Activated CD4-positive, alpha-beta T cell treated with anti-CD3 and anti-CD28 coated beads, Interleukin-2, Interleukin-4, amounts not matched to agents 100 ng/mL and 50 ng/mL, durations not matched to agents 16 hours and 8 hours (primary cell): Measurements from ENCODE around the gene PDF.
"Not testable (repeated sequence)": the region's sequence is repeated elsewhere in the genome, so short reads cannot be mapped to it uniquely, and the experiment has no call there.

Experiments
- DNase-seq: peaks from one replicate; pipeline ENCODE4 v3.0.0-alpha.2; 2020; ENCODE audit warnings: low spot score

Gene PDF

DNA sequence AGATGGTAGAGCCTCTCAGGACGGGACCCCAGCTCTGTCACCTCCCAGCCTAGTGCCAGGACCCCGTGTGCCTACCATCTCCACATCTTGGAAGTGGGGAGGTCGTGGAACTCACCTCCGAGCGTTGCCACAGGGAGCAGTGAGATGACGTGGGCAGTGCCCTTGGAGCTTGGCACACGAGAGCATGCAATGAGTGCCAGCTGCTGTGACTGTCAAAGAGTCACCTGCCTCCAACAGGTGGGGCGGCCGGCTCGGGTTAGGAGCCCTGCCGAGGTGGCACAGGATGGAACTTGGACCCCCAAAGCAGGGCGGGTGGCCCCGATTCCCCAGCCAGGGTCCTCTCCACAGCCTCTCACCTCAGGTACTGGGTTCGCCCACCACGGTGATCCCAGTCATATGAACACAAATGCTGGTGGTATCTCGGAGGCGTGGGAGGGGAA, 13.8 kb downstream of the PDF start:
- no peak for DNase-seq

DNA sequence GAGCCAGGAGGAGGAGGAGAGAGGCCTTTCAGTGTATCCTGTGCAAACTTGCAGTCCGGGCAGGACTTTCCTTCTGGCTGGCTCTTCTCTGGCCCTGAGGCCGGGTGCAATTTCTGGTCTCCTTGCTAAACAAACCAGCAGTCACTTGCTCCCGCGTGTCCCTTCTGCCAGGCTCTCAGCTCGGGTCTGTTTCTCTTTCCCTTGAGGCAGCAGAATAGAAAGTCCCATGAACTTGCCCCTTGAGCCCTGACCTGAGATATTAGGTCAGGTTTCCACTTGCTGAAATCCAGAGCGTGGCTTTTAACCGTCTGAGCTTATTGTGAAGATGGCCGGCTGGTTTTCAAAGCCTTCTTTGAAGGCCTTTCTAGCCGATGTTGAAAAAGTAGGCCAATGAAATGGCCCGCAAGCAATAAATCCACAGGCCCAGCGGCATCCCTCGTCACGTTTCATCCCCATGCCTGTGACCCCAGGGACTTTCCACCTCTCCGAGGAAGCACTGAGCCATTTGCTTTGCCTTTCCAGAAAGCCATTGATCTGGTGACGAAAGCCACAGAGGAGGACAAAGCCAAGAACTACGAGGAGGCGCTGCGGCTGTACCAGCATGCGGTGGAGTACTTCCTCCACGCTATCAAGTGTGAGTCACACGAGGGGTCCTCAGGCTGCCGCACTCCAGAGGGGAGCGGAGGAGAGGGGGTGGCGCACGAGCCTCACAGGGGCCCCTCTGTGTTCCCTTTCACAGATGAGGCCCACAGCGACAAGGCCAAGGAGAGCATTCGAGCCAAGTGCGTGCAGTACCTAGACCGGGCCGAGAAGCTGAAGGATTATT, 14.7 kb downstream of the PDF start:
- DNase-seq: no peak

DNA sequence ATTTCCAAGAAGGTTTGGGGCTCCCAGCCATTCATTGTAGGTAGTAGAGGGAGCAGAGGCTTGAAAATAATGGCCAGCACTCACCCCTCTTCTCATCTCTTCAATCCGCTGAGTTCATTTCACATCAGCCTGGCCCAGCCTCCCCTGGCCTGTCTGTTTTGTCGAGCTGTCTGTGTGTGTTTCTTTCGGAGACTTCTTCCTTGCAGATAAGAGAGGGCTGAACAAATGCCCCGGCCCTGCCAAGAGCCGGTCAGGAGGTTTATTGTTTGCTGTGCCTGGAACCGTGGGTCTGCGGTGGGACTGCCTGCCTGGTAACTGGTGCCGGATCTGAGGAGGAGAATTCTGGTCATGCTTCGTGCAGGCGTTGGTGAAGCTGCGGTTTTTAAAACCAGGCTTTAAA, 15.9 kb downstream of the PDF start:
- DNase-seq: no peak

DNA sequence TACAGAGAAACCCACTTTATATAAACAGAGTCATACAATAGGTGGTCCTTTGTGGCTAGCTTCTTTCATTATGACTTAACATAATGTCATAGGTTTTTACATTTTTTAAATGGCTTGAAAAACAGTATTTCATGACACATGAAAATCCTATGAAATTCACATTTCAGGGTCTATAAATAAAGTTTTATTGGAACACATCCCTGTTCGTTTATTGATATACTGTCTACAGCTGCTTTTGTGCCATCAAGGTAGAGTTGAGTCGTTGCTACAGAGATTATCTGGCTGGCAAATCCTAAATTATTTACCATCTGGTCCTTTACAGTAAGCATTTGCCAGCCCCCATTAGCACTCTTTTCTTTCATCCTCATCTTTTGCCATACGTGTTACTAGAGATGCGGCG, 16.9 kb downstream of the PDF start:
- no peak for DNase-seq

DNA sequence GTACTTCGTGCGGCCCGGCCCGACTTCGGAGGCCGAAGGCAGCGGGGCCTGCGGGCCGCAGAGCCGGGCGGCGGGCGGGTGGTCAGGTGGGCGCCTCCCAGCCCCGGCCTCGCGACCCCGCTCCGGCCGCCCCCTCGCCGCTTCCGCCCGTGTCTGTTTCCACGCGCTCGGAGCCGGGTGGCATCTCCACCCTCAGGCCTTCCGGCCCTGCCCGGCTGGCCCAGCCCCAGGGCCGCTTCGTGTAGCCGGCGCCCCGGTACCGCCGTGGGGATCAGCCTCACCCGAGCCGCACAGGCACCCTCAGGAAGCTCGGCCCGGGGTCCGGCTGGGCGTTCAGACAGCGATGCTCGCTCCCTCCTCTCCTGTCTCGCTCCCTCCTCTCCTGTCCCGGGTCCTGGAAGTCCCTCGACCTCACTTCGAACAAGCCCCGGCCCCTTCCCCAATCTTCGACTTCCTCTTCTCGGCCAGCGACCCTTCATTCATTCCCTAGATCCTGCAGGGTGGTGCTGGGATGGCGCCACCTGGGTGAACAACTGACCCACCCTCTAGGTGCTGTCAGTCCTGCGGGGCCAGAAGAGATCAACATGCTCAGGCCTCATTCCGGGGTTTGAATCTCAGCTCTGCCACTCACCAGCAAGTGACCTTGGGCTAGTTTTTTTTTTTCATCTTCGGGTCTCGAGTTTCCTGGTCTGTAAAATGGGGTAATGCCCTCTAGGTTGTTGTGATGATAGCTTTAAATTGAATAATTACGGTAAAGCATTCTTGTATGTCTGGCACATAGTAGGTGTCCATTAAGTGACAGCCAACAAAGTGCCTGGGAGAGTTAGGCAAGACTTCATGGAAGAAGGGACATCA, 18.6 kb downstream of the PDF start:
- peak; percentile 33 for DNase-seq

DNA sequence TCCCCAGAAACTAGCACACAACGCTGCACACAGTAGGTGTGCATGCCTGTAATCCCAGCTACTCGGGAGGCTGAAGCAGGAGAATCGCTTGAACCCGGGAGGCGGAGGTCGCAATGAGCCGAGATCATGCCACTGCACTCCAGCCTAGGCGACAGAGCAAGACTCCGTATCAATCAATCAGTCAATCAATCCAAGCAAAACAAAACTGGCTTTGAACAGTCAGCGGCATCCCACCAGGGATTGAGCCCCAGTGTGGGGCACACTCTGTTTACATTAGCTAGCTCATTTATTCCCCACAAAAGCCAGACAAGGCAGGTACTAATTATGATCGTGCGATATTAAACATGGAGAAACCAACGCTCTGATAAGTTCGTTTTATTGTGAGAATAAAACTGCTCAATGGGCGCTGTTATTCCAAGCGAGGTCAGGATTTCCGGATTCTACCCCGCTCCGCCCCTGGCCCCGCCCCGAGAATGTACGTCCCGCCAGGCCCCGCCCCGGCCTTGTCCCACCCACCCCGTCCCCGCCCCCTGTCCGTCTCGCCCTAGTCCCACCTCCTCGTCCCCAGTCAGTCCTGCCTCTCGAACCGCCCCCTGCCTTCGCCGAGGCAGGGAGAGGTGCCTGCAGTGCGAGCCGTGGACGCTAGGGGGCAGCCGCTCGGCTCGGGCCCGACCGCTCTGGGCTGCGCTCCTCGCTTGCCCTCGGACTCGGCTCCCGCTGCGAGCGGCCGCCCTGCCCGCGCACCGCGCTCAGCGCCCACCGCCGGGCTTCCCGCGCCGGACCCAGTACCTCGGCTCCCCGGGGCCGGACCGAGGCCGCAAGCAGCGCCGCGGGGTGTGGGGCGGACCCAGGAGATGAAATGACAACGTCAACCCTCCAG, 19.5 kb downstream of the PDF start, which contains the start of gene VPS4A:
Gene VPS4A, plus strand, starts transcription at position 698 of the 880 bp plus-strand sequence. Its CDS starts 162 bp downstream, at position 860.
- DNase-seq: peak; percentile 97

DNA sequence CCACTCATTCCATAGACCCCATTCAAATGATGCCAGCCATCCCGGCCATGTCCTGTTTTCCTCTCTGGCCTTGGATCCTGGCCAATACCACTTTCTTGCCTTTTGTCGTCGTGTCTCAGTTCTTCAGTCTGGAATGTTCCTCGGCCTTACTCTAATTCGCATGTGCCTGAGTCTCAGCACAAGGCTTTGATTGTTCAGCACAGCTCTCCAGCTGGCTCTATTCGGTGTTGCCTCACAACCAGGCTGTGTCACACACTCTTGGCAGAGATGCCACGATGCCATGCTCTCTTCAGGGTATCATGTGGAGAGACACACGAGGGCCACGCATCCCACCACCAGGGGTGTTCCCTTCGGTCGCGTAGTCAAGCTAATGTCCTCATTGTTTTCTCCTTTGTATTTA, 21.1 kb downstream of the PDF start:
- DNase-seq: no peak

DNA sequence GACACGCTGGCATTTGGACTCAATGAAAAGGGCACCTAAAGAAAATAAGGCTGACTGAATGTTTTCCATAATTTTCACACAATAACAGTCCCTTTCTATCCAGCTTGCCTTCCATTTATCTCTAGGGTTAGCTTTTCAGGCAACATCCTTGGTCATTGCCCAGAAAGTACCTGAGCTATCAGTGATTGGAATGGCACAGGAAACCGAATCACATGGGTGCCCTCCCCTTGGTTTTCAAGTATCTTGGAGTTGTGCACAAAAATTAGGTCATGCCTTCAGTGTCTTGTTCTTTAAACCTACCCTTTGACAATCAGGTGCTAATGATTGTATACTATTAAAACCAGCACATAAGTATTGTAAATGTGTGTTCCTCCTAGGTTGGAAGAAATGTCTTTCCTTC, 22.5 kb downstream of the PDF start:
- DNase-seq: no peak

DNA sequence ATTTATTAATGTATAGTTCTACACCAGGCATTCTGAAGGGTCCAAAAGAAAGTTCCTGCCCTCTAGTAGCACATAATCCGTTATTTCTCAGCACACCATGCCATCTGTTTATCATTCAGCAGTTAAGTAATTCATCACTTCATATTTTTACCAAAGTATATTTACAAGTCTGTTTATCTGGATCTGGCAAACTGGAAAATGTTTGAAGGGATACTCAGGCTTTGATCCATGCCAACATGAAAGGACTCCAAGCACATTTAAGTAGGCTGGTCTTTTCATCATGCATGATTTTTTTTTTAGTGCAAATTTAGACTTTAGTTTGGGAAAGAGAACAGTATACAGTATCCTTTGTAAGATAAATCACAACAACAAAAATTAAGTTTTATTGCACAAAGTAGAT, 23.3 kb downstream of the PDF start:
- no peak for DNase-seq

DNA sequence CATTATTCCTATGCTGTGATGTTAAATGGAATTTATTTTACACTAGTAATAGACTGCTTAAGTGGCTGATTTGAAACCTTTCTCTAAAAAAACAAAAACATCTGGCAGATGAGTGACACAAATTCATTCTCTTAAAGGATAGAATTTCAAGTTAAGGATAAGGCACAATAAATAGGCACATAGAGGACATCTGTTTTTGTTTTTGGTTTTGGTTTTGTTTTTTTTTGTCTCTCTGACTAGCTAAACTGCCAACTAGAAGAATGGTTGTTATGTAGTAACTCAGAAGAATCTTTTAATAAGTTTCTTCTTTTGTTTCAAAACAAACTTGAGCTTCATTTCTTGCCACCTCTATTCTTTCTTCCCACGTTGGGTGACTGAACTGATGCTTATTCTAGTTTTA, 24.4 kb downstream of the PDF start:
- DNase-seq: no peak

DNA sequence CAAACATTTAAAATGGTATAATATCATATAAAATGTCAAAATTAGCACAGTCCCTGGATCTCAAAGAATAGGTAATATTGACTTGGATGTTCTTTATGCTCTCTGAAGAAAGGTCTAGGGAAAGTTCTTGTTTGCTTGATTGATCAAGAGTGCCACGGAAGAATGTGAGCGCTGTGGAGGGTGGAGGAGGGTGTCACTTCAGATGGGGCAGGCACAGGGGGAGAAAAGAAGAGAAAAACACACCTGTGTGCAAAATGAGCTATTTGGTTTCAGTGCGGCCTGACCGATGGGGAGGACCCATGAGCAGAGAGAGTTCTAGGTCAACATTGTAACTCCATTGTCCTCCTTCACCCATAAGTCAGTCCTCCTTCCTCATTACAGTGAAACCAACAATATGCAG, 28.1 kb downstream of the PDF start:
- no peak for DNase-seq

DNA sequence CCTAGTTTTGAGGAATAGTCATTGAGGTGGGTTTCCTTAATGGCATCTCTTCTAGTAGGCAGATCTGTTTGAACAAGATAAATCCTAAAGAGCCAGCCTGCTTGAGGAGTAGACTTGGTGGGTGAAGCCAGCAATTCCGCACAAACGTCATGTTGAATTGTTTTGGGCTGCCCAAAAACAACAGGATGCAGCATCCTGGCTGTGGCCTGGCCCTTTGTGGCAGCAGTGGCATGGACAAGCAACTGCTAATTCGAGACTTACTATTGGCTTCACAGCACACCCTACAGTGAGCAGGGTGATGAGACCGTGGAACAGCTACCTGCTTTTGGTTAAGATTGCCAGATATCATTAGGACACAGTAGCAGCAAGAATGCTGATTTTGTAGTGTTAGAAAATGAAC, 28.5 kb downstream of the PDF start:
- DNase-seq: no peak

DNA sequence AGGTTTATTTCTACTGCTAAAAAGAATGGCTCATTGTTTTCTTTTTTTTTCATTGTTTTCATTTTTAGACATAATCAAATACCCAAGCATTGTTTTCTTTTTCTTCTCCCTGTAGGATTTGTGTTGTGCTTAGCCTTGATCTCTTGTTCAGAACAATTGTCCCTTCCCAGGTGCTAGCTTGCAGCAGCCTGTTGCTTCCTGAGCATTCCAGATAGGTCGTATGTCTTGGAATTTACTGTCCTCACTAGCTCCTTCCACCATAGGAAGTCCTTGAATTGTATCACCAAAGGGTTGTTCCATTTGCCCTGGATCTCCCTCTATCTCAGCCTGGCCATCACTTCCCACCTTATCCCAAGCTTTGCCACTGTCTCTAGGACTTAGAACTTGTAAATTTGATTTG, 29.2 kb downstream of the PDF start:
- no peak for DNase-seq

DNA sequence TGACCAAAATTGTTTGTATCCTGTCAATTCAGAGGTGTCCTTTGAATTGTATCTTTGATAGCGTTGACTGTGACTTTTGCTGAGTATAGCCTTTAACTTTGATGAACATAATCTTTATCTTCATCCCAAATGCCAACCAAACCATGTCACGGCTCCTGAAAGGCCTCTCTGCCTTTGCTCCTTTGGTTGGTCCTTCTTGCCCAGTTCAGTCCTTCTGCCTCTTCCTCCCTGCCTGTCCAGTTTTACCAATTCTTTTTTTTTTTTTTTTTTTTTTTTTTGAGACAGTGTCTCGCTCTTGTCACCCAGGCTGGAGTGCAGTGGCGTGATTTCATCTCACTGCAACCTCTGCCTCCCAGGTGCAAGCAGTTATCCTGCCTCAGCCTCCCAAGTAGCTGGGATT, 32.1 kb downstream of the PDF start:
- DNase-seq: no peak

DNA sequence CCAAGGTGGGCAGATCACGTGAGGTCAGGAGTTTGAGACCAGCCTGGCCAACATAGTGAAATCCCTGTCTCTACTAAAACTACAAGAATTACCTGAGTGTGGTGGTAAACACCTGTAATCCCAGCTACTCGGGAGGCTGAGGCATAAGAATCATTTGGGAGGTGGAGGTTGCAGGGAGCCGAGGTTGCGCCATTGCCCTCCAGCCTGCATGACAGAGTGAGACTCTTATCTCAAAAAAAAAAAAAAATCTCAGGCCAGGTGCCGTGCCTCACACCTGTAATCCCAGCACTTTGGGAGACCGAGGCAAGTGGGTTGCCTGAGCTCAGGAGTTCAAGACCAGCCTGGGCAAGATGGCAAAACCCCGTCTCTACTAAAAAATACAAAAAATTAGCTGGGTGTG, 33.6 kb downstream of the PDF start:
- DNase-seq: not testable (repeated sequence)

DNA sequence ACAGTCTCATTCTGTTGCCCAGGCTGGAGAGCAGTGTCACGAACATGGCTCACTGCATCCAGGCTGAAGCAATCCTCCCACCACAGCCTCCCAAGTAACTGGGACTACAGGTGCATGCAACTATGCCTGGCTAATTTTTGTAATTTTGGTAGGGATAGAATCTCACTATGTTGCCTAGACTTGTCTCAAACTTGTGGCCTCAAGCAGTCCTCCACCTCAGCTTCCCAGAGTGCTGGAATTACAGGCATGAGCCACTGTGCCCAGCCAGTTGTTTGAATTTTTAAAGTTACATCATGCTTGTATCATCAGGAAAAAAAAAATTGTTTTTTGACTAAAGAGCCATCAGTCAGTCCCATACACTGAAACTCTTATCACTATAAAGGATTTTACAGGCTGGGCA, 36.3 kb downstream of the PDF start:
- DNase-seq: no peak

DNA sequence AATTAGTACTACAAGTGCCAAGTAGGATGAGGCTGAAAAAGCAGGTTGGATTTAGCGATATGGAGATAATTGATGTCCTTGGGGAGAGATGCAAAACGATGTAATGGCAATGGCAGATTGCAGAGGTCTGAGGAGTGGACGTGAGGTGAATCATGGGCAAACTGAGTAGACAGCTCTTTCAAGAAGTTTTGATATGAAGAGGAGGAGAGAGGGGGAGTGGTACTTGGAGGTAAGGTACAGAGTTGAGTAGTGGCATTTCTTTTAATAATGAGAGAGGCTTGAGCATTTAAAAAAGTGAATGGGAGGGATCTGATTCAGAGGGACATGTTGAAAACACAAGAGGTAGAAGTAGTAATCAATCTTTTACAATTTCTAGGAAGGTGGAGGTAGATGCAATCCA, 37.0 kb downstream of the PDF start:
- DNase-seq: peak; percentile 25

DNA sequence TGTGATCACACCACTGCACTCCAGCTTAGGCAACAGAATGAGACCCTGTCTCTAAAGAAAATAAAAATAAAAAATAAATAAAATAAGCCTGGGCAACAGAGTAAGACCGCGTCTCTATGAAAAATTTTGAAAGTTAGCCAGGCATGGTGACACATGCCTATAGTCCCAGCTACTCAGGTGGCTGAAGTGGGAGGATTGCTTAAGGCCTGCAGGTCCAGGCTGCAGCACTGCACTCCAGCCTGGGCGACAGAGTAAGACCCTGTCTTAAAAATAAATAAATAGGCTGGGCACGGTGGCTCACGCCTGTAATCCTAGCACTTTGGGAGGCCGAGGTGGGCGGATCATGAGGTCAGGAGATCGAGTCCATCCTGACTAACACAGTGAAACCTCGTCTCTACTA, 38.7 kb downstream of the PDF start:
- DNase-seq: not testable (repeated sequence)

DNA sequence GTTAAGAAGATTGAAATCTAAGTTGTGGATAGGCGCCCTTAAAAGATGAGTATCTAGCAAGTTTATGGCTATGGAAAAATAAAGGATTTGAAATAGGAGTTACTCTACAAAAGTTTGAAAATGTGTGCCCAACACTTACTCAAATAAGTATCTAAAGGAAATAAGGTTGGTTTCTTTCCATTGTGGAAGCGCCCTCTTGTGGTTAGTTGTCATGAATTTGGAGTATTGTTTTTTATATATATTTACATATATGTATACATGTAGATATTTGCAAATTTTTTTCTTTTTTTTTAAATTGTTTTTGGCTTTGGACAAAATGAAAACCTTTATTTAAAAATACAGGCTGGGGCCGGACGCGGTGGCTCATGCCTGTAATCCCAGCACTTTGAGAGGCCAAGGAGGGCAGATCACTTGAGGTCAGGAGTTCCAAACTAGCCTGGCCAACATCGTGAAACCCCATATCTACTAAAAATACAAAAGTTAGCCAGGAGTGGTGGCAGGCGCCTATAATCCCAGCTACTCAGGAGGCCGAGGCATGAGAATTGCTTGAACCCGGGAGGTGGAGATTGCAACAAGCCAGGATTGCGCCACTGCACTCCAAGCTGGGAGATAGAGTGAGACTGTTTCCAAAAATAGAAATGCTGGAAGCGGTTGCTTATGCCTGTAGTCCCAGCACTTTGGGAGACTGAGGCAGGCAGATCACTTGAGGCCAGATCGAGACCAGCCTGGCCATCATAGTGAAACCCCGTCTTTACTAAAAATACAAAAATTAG, 43.3 kb downstream of the PDF start:
- peak; percentile 64 for DNase-seq

DNA sequence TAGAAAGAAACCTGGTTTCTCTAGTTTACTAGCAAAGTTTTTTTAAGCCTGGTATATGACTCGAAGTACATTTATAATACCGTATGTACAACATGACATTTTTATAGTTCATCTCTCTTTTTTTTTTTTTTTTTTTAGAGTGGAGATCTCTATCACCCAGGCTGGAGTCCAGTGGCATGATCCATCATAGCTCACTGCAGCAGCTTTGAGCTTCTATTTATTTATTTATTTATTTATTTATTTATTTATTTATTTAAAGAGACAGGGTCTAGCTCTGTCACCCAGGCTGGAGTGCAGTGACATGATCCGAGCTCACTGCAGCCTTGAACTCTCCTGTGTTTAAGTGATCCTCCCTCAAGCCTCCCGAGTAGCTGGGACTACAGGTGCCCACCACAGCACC, 45.1 kb downstream of the PDF start:
- no peak for DNase-seq

DNA sequence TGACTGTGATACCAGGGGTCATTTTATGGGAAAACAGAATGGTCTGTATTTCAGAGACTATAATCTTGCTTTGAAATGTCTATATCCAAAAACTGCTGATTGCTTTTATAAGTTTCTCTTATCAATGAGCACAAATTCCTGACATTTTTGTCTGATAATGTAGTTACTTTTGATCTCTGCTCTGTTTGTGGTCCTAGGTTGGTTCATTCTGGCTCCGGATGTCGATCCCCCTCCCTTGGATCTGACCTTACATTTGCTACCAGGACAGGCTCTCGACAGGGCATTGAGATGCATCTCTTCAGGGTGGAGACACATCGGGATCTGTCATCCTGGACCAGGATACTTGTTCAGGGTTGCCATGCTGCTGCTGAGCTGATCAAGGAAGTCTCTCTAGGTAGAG, 46.5 kb downstream of the PDF start:
- no peak for DNase-seq
